Urinary bladder (tissue), 4 donors: ENCODE results near the gene AMBP. TPM values are rescaled to one million over a fixed set of nuclear protein-coding genes. Genes with fewer than 3 reads are reported as not detected.

Experiments used
- DNase-seq: peaks from one replicate; pipeline ENCODE4 v3.0.0-alpha.2; 2015; ENCODE audit errors: extremely low spot score
- H3K27ac ChIP-seq: one replicate; pipeline ENCODE4 v1.5.1; 2013; ENCODE audit warnings: low read depth, mild to moderate bottlenecking, moderate library complexity
- H3K36me3 ChIP-seq: one replicate; pipeline ENCODE4 v1.6.1; 2013; ENCODE audit warnings: mild to moderate bottlenecking, moderate library complexity; ENCODE audit not compliant: insufficient read depth
- H3K4me1 ChIP-seq: one replicate; pipeline ENCODE4 v1.6.1; 2013; ENCODE audit warnings: mild to moderate bottlenecking, moderate library complexity; ENCODE audit not compliant: insufficient read depth
- H3K4me3 ChIP-seq: one replicate; pipeline ENCODE4 v1.5.1; 2013; ENCODE audit warnings: low read depth, low read length
- WGBS: extraction: QIAGEN DNeasy Blood & Tissue Kit; methylation state at CpG from one replicate; pipeline ENCODE4 v1.1.7; 2013; 5-methylcytosine and 5-hydroxymethylcytosine counted together
- polyA plus RNA-seq: library from polyadenylated mRNA; stranded (reverse); fragments of 200-250 nt; gene quantifications from one replicate; pipeline ENCODE4 v1.2.3, GENCODE V29; 2013
- total RNA-seq: library from RNA; depleted of rRNA; stranded (reverse); fragments of >200 nt; gene quantifications from one replicate; pipeline ENCODE4 v1.2.3, GENCODE V29; 2014
- donor health status: healthy with polysubstance abuse.
- donor health status: healthy.

The AMBP gene
- total RNA-seq (not detected), polyA plus RNA-seq (2.4 TPM)

GRCh38 chr9:114078021-114078780 lies at the start of gene AMBP:
Gene AMBP (minus strand): TSS chr9:114078300. CDS start chr9:114078209, 91 bp downstream.
- no peak within 1 kb of the TSS for H3K4me3 ChIP-seq
- no peak within 1 kb of the TSS for H3K27ac ChIP-seq
- 59% methylated on average over 16 of the region's 16 CpGs for WGBS
- no peaks in the 10 kb centered on the region for H3K36me3 ChIP-seq
- no peak for DNase-seq
- no peaks in the 10 kb centered on the region for H3K4me1 ChIP-seq

- Histone ChIP-seq H3K4me3 (no peak overlapping the region), H3K4me1 (no peaks in the 10 kb centered on the region), H3K27ac (no peak overlapping the region), H3K36me3 (no peaks in the 10 kb centered on the region)
- 75% methylated on average over 13 of the region's 13 CpGs for WGBS
- DNase-seq = no peak
Measured at GRCh38 chr9:114126247-114127060, 48.4 kb upstream of the AMBP start.

GRCh38 chr9:114125476-114126013 lies 47.4 kb upstream of the AMBP start:
- H3K4me1 ChIP-seq = no peaks in the 10 kb centered on the region
- no peak overlapping the region for H3K27ac ChIP-seq
- 70% methylated on average over 10 of the region's 10 CpGs for WGBS
- DNase-seq = no peak
- no peaks in the 10 kb centered on the region for H3K36me3 ChIP-seq
- H3K4me3 ChIP-seq = no peak overlapping the region

GRCh38 chr9:114124666-114125475 lies 46.8 kb upstream of the AMBP start:
- WGBS = 94% methylated on average over 13 of the region's 13 CpGs
- Histone ChIP-seq H3K4me3 (no peak overlapping the region), H3K36me3 (no peaks in the 10 kb centered on the region), H3K27ac (no peak overlapping the region), H3K4me1 (no peaks in the 10 kb centered on the region)
- DNase-seq = no peak

- no peak overlapping the region for H3K27ac ChIP-seq
- H3K36me3 ChIP-seq = no peaks in the 10 kb centered on the region
- H3K4me3 ChIP-seq = no peak overlapping the region
- H3K4me1 ChIP-seq = no peaks in the 10 kb centered on the region
- DNase-seq = no peak
- 69% methylated on average over 1 of the region's 1 CpG for WGBS
Measured at GRCh38 chr9:114124138-114124537, 46.0 kb upstream of the AMBP start.

GRCh38 chr9:114123031-114123977 lies 45.2 kb upstream of the AMBP start:
- no peak overlapping the region for H3K27ac ChIP-seq
- no peaks in the 10 kb centered on the region for H3K4me1 ChIP-seq
- H3K4me3 ChIP-seq = no peak overlapping the region
- WGBS = 88% methylated on average over 9 of the region's 9 CpGs
- no peaks in the 10 kb centered on the region for H3K36me3 ChIP-seq
- DNase-seq = no peak

GRCh38 chr9:114122136-114123027 lies 44.3 kb upstream of the AMBP start:
- Histone ChIP-seq H3K27ac (no peak overlapping the region), H3K4me3 (no peak overlapping the region), H3K4me1 (no peaks in the 10 kb centered on the region), H3K36me3 (no peaks in the 10 kb centered on the region)
- WGBS = 89% methylated on average over 9 of the region's 9 CpGs
- no peak for DNase-seq

- DNase-seq = no peak
- Histone ChIP-seq H3K4me1 (no peaks in the 10 kb centered on the region), H3K27ac (no peak overlapping the region), H3K36me3 (no peaks in the 10 kb centered on the region), H3K4me3 (no peak overlapping the region)
- 80% methylated on average over 16 of the region's 16 CpGs for WGBS
Measured at GRCh38 chr9:114121227-114122135, 43.4 kb upstream of the AMBP start.

GRCh38 chr9:114120192-114121014 lies 42.3 kb upstream of the AMBP start:
- H3K4me3 ChIP-seq = no peak overlapping the region
- no peaks in the 10 kb centered on the region for H3K4me1 ChIP-seq
- no peak overlapping the region for H3K27ac ChIP-seq
- DNase-seq = no peak
- WGBS = 59% methylated on average over 4 of the region's 4 CpGs
- H3K36me3 ChIP-seq = no peaks in the 10 kb centered on the region

- WGBS = 57% methylated on average over 9 of the region's 9 CpGs
- Histone ChIP-seq H3K27ac (no peak overlapping the region), H3K4me1 (no peaks in the 10 kb centered on the region), H3K36me3 (no peaks in the 10 kb centered on the region), H3K4me3 (no peak overlapping the region)
- no peak for DNase-seq
Measured at GRCh38 chr9:114119242-114120191, 41.4 kb upstream of the AMBP start.
